T-helper 2 cell treated with Interferon-gamma antibody and Interleukin-4, amounts not matched to agents 100 ng/mL and 5 ng/mL, for 36 hours (primary cell): ENCODE results near the gene GRIK4. TPM values are rescaled to one million over a fixed set of nuclear protein-coding genes. Genes with fewer than 3 reads are reported as not detected.
"Not testable (repeated sequence)": the region's sequence is repeated elsewhere in the genome, so short reads cannot be mapped to it uniquely, and the experiment has no call there.

Source experiments
- intact Hi-C: fragments of 100-400 bp; cut with micrococcal nuclease; formaldehyde crosslinking; loops from one replicate; pipeline ENCODE4 v1.15.1; 2023
- total RNA-seq: library from RNA; stranded (reverse); gene quantifications from 2 replicates; pipeline ENCODE4 v1.2.3, GENCODE V29; 2022

The GRIK4 gene
- total RNA-seq, 1 donor from 2014 or later: not detected

DNA sequence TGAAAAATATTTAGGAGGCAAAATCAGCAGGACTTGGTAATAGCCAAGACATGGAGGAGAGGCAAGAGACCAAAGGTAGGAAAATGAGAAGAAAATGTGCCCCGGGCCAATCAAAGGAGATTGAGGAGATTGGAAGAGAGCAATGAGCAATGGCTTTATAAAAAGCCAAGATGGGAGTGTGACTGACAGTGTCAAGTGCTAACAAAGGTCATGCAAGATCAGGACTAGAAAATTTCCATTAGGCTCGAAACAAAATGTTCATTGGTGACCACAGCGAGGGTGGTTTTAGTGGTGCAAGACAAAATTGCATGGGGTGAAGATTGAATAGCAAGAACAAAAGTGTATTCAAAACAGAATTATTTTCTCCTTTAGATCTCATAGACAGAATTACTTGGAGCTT, 467.2 kb downstream of the GRIK4 start:
- intact Hi-C loops: no loop called here

DNA sequence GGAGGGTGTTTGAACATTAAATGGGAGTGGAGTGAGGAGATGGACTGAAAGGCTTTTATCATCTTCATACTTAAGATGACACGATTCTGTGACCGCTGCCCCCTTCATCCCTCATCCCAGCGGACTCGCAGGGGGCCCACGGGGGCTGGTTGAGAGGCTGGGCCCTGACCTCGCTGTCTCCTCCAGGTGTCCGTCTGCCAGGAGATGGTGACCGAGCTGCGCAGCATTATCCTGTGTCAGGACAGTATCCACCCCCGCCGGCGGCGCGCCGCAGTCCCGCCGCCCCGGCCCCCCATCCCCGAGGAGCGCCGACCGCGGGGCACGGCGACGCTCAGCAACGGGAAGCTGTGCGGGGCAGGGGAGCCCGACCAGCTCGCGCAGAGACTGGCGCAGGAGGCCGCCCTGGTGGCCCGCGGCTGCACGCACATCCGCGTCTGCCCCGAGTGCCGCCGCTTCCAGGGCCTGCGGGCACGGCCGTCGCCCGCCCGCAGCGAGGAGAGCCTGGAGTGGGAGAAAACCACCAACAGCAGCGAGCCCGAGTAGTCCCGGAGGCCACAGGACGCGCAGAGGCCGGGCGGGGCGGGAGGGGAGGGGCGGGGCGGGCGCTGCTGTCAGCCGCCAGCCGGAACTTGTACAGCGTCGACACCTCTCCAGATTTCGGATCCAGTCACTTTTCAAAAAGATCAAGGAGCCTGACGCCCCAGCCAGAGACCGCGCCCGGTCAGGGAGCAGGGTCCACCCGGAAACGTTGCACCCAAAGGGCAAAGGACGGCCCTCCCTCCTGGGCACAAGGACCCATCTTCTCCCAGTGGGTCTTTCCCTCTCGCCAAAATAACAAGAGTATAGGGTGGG, 474.4 kb downstream of the GRIK4 start:
- intact Hi-C loops: no loop called here

GRCh38 chr11:120988603-120989002, 477.1 kb downstream of the GRIK4 start:
- intact Hi-C loops: no loop called here

GRCh38 chr11:120991830-120992686, 480.5 kb downstream of the GRIK4 start:
- intact Hi-C loops: no loop called here

DNA sequence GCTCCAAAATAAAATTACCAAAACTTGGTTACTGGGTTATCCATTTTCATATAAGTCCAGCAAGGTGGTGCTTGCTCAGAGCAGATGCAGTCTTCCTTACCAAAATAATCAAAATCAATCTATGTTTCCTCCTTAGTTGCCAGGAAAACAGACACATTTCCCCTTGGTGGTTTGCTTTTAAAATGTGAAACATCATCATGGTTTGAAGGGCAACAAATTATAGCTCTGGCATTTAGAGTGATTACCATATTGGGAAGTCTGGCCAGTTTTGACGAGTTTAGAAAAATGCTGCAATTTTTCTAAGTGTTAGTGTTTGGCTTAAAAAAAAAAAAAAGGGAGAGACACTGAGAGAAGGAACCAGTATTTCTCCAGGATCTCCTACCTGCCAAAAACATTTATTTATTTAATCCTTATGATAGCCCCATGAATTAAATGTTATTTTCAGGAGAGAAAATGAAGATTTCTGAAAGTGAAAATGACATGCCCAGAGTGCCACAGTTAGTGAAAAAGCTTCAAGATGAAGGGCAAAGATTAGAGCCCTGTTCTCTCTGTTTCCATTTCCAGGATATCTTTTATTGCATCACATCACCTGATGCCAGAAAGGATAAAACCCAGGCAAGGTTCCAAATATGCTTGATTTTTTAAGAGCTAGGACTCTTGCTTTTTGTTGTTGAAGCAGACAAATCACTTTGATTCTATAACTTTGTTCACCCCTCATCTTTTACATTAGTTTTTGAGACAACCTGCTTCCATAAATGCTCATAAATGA, 482.7 kb downstream of the GRIK4 start:
- intact Hi-C loops: no loop called here

- intact Hi-C loops: no loop called here
Observed at GRCh38 chr11:120995184-120995583, 483.6 kb downstream of the GRIK4 start.

DNA sequence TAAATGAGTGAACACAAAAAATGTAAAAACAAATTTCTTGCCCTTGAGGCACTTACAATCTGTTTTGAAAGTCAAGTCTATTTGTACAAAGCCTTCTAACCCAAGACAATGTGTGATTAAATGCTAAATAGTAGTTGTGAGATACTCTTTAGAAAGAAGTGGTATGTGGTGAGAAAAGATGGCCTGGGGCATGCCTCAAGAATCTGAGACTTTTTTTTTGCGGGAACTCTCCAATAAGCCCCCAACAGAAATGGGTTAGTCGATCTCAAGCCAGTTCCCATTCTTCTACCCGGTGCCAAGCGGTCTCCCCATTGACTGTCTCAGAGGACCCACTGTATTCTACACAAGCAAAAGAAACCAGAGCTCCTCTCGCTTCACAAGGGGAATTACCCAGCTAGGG, 485.4 kb downstream of the GRIK4 start:
- intact Hi-C loops: no loop called here

DNA sequence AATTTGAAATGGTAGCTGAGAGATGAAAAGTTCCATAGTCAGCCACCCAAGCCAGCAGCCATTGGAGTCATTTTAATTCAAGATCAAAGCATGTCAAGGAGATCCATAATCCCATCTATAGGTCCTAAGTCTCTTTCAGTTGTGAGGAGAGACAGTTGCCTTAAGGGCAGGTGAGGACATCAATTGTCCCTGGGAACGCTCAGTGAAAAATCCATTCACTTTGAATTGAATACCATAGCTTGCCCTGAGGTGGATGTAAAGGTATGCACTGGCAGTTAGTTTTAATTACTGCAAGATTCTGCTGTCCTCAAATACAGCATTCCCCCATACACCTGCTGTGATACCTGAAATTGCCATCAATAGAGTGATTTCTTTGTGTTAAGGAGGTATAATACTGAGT, 487.0 kb downstream of the GRIK4 start:
- intact Hi-C loops: no loop called here

DNA sequence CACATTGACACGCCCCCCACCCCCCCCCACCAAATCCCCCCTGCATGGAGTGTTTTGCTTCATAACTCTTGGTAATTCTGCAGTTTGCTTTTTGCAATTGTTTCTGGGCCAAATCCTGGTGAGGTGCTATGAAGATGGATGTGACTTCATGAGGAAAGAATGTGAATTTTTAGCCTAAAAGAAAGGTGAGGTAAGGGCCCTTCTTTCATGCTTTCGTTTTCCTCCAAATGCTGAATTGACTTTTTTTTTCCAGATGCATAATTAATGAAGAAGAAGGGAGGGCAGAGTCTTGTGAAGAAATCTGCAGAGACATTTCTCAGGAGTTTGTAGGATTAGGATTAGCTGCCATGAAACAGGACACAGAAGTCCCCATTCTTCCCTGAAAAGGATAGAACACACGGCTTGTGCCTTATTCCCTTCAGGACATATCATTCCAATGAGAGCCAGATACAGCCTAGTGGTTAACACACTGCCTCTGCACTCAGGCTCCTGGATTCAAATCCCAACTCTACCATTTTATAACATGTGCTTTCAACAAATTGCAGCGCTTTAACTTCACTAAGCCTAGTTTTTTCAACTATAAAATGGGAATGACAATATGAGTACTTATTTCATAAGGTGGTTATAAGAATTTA, 492.8 kb downstream of the GRIK4 start:
- intact Hi-C loops: no loop called here

DNA sequence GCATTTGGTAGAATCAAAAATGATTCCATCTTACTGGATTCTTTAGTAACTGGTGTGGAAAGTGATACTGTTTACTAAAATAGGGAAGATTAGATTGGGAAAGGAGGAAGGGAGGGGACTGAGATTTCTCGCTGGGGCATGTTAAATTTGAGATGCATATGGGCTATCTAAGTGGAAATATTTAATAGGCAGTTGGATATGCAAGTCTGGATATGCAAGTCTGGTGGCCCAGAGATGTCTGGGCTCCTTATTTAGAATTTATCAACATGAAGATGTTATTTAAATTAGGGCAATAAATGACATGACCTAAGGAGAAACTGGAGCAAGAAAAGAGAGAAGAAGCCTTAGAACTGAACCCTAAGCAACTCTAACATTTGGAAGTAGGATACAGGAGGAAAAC, 495.4 kb downstream of the GRIK4 start:
- intact Hi-C loops: no loop called here

DNA sequence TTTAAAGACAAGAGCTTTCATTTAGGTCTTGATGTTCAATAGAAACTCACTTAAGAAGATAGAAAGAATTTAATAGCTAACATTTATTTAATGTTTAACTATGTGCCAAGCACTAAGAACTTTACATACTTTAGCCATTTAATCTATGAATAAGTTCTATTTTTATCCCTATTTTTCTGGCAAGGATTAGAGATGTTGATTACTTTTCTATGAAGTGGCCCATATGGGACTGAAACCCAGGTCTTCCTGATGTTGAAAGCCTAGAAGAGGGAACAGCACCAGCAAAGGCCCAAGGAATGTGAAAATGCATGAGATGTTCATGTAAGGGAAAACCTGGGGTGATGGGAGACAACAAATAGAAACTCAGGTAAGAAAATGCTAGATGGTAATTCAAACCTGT, 497.0 kb downstream of the GRIK4 start:
- intact Hi-C loops: no loop called here

DNA sequence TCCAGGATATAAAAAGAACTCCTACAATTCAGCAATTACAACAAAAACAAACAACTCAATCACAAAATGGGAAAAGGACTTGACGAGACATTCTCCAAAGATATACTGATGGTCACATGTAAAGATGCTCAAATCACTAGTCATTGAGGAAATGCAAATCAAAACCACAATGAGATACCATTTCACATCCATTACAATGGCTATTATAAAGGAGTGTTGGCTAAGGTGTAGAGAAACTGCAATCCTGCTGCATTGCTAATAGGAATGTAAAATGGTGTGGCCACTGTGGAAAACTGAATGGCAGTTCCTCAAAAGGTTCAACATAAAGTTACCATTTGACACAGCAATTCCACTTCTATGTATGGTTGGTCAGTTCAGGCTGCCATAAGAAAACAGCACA, 500.5 kb downstream of the GRIK4 start:
- intact Hi-C loops: no loop called here

- intact Hi-C loops: no loop called here
Observed at GRCh38 chr11:121018746-121019145, 507.2 kb downstream of the GRIK4 start.

- intact Hi-C loops: not testable (repeated sequence)
Observed at GRCh38 chr11:121021718-121022117, 510.2 kb downstream of the GRIK4 start.

DNA sequence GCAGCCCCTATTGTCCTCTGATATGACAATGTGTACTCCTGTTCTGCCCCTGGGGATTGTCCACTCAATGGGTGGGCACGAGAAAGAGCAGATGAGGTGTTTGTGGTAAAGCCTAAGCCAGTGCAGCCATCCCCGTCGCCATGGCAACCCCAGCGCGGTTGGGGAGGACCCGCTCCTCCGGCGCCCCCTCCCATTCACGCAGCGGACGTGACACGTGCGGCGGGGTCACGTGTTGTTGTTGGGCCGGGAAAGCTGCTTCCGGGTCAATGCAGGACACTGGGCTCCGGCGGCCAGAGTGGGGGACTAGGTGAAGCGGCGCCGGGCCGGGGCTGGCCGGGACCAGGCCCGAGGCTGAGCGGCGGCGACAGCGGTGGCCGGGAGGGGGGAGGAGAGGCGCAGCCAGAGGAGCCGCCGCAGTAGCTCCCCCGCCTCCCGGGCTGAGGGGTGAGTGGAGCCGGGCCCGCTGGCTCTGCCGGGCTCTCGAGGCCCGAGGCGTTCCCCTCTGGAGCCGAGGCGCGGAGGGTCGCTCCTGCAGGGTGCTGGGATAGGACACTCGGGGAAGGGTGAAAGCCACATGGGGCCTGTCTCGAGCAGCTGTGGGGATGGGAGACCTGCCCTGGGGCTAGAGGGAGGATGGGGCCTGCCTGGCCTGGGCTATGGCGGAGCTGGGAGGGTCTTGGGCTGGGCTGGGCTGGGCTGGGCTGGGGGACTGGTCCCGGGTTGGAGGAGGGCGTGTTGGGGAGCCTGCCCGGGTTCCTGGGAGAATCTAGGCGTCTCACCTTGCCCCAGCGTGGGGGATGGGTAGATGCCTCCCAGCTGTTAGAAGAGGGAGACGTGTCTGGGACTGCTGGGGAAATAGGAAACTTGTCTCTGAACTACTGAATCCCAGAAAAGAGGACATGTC, 512.6 kb downstream of the GRIK4 start, which contains the start of gene TBCEL:
Gene TBCEL, plus strand, starts transcription at position 255 of the 904 bp plus-strand sequence. CDS start 21,589 bp downstream, outside the sequence.
- intact Hi-C loops: no loop called here

DNA sequence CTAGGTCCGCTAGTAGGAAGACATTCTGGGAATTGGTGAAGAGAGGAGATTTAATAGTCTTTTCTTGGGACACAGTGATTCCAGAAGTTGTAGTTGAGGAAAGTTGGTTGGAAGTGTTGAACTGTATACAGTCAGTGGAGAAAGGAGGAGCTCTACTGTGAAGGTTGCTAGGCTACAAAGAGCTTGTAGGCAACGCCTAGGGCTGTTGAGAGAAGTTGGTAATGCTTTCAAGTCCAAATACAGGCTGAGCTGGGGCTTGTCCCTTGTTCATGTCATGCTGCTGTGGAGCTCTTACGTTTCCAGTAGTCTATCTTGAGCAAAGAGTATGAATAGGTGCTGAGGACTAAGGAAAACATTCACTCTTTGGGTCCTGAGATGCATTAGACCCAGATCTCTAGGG, 513.4 kb downstream of the GRIK4 start:
- intact Hi-C loops: no loop called here

- intact Hi-C loops: no loop called here
Observed at GRCh38 chr11:121029153-121029552, 517.6 kb downstream of the GRIK4 start.

- intact Hi-C loops: no loop called here
Observed at GRCh38 chr11:121029813-121030445, 518.4 kb downstream of the GRIK4 start.

DNA sequence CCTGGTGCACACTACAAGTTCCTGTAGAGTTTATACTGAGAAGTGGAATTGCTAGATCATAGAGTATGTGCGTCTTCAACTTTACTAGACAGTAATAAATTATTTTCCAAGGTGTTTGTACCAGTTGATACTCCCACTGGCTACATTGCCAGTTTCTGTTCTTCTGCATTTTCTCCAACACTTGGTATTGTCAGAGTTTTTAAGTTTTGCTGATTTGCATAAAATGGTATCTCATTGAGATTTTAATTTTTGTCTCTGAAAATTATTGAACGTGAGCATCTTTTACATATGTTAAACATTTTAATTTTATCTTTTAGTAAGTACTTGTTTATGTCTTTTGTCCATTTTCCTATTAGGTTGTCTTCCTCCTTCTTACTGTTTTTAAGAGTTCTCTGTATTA, 519.6 kb downstream of the GRIK4 start:
- intact Hi-C loops: no loop called here

DNA sequence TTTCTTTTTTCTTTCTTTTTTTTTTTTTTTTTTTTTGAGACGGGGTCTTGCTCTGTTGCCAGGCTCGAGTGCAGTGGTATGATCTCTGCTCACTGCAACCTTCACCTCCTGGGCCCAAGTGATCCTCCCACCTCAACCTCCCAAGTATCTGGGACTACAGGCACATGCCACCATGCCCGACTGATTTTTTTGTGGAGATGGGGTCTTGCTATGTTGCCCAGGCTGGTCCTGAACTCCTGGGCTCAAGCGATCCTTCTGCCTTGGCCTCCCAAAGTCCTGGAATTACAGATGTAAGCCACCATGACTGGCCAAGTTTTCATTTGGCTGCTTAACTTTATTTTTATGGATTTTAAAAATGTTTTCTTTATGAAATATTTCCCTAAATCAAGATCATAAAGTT, 520.1 kb downstream of the GRIK4 start:
- intact Hi-C loops: not testable (repeated sequence)
